ENCODE measurements around the gene KRT72.

KRT72 gene

DNA sequence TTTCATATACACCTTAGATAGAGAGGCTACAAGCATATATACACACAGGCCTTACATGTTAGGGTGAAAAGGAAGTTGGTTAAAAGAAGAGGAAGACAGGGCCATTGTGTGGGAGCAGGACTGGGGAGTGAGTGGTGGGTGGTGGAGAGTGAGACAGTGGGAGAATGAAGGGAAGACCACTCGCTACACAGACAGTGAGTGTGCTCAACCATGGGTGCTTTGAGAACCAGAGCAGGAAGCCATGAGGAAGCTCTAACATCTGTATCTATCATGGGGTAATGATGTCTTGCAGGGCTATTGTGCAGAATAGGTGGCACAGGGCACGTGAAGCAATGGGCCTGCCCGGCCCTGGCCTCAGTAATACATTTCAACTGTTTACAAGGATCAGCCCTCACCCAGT, 16.2 kb downstream of the KRT72 start:
- no peaks in the 10 kb centered on the region for H3K36me3 ChIP-seq (ENCODE audit: control insufficient read depth in 1 of 2, insufficient read depth in 2 of 2, low read length in 2 of 2)
- H3K27me3 ChIP-seq (ENCODE audit: low read depth, low read length) = no peaks in the 10 kb centered on the region
- no peaks in the 10 kb centered on the region for H3K4me1 ChIP-seq (ENCODE audit: control insufficient read depth in 1 of 2, insufficient read depth in 2 of 2, low read length in 2 of 2)
- H3K4me3 ChIP-seq (ENCODE audit: low read depth in 1 of 2, low read length in 2 of 2) = no peak overlapping the region
- no peak overlapping the region for H3K27ac ChIP-seq (ENCODE audit: low read length)
- no peaks in the 10 kb centered on the region for H3K9me3 ChIP-seq (ENCODE audit: control insufficient read depth in 1 of 2, low read length in 2 of 2)

- Histone ChIP-seq H3K27ac (ENCODE audit: low read length) (no peak overlapping the region), H3K27me3 (ENCODE audit: low read depth, low read length) (no peaks in the 10 kb centered on the region), H3K36me3 (ENCODE audit: control insufficient read depth in 1 of 2, insufficient read depth in 2 of 2, low read length in 2 of 2) (no peaks in the 10 kb centered on the region), H3K4me1 (ENCODE audit: control insufficient read depth in 1 of 2, insufficient read depth in 2 of 2, low read length in 2 of 2) (no peaks in the 10 kb centered on the region), H3K9me3 (ENCODE audit: control insufficient read depth in 1 of 2, low read length in 2 of 2) (no peaks in the 10 kb centered on the region), H3K4me3 (ENCODE audit: low read depth in 1 of 2, low read length in 2 of 2) (no peak overlapping the region)
Measured at GRCh38 chr12:52584156-52584682, 17.0 kb downstream of the KRT72 start.

DNA sequence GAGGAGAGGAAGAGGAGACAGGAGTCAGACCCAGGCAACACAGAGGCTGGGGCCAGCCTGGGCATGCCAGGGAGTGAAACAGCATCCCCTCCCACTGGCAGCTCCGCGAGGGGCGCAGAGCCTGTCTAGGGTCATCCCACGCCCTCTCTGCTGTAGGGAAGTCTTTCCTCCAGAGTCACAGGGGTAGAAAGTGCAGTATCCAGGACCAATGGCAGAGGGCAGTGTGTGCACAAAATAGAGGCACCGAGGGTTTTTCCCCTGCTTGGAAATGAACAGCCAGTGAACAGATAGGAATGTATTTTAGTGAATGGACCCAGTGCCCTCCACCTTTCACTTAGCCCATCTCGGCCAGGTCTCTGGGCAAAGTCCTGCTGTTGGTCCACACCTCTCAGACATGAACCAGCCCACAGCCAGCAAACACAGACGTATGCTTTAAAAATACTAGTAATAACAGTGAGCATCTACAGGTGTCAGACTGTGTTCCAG, 18.2 kb downstream of the KRT72 start:
- H3K36me3 ChIP-seq (ENCODE audit: control insufficient read depth in 1 of 2, insufficient read depth in 2 of 2, low read length in 2 of 2) = no peaks in the 10 kb centered on the region
- no peaks in the 10 kb centered on the region for H3K27me3 ChIP-seq (ENCODE audit: low read depth, low read length)
- H3K4me1 ChIP-seq (ENCODE audit: control insufficient read depth in 1 of 2, insufficient read depth in 2 of 2, low read length in 2 of 2) = no peaks in the 10 kb centered on the region
- no peaks in the 10 kb centered on the region for H3K9me3 ChIP-seq (ENCODE audit: control insufficient read depth in 1 of 2, low read length in 2 of 2)
- no peak overlapping the region for H3K4me3 ChIP-seq (ENCODE audit: low read depth in 1 of 2, low read length in 2 of 2)
- H3K27ac ChIP-seq (ENCODE audit: low read length) = no peak overlapping the region

DNA sequence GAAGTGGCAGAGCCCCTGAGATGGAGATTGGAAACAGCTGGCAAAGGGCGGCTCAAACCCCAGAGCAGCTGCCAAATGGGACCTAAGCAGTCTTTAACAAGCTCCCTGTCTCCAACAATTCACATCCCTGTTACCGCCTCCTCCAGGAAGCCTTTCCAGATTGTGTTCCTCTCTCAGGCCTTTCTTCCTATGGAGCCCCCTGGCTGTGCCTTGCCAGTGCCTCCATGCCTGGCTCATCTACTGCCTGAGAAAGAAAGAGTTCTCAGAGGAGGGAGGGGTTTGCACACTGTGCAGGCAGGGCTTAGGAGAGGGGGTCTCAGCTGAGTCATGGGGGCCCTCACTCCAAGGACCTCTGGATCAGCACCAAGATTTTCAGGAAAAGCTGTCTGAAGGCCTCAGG, 18.8 kb downstream of the KRT72 start:
- Histone ChIP-seq H3K9me3 (ENCODE audit: control insufficient read depth in 1 of 2, low read length in 2 of 2) (no peaks in the 10 kb centered on the region), H3K36me3 (ENCODE audit: control insufficient read depth in 1 of 2, insufficient read depth in 2 of 2, low read length in 2 of 2) (no peaks in the 10 kb centered on the region), H3K27me3 (ENCODE audit: low read depth, low read length) (no peaks in the 10 kb centered on the region), H3K27ac (ENCODE audit: low read length) (no peak overlapping the region), H3K4me1 (ENCODE audit: control insufficient read depth in 1 of 2, insufficient read depth in 2 of 2, low read length in 2 of 2) (no peaks in the 10 kb centered on the region), H3K4me3 (ENCODE audit: low read depth in 1 of 2, low read length in 2 of 2) (no peak overlapping the region)

GRCh38 chr12:52581481-52581880, 19.8 kb downstream of the KRT72 start:
- Histone ChIP-seq H3K4me3 (ENCODE audit: low read depth in 1 of 2, low read length in 2 of 2) (no peak overlapping the region), H3K27me3 (ENCODE audit: low read depth, low read length) (no peaks in the 10 kb centered on the region), H3K9me3 (ENCODE audit: control insufficient read depth in 1 of 2, low read length in 2 of 2) (no peaks in the 10 kb centered on the region), H3K36me3 (ENCODE audit: control insufficient read depth in 1 of 2, insufficient read depth in 2 of 2, low read length in 2 of 2) (no peaks in the 10 kb centered on the region), H3K4me1 (ENCODE audit: control insufficient read depth in 1 of 2, insufficient read depth in 2 of 2, low read length in 2 of 2) (no peaks in the 10 kb centered on the region), H3K27ac (ENCODE audit: low read length) (no peak overlapping the region)

DNA sequence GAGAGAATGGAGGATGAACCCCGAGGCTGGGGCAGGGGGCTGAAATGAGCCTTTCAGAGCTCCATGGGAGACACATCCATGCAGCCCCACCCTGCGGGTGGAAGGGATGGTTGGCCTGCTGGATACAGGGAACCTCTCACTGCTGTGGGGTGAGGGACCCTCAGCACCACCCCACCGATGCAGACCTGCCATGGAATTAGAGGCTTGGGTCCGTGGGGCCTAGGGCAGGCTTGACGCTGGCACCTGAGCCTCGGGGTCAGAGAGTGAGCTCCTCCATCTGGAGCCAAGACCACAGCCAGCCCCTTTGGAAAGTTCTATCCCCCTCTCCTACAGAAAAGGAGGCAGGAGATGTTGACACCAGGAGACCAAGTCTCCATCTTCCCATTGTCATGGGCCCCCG, 20.2 kb downstream of the KRT72 start:
- no peaks in the 10 kb centered on the region for H3K9me3 ChIP-seq (ENCODE audit: control insufficient read depth in 1 of 2, low read length in 2 of 2)
- no peaks in the 10 kb centered on the region for H3K27me3 ChIP-seq (ENCODE audit: low read depth, low read length)
- H3K4me3 ChIP-seq (ENCODE audit: low read depth in 1 of 2, low read length in 2 of 2) = no peak overlapping the region
- H3K4me1 ChIP-seq (ENCODE audit: control insufficient read depth in 1 of 2, insufficient read depth in 2 of 2, low read length in 2 of 2) = no peaks in the 10 kb centered on the region
- H3K36me3 ChIP-seq (ENCODE audit: control insufficient read depth in 1 of 2, insufficient read depth in 2 of 2, low read length in 2 of 2) = no peaks in the 10 kb centered on the region
- H3K27ac ChIP-seq (ENCODE audit: low read length) = no peak overlapping the region

DNA sequence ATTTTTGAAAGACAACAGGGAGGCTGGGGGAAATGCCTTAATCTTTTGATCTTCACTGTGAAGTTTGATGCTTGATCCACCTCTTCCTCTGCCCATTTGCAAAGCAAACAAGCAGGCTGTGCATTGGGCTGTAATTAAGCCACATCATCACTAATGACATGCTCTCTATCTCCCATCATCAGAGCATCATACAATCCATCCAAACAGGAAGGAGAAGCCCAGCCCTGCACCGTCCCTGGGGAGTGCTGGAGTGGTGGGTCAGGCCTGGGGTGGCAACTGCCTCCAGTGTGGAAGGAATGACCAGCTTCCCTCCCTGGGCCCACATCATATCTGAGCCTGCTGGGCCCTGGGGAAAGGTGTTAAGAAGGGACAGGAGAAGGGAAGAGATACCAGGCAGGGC, 20.8 kb downstream of the KRT72 start:
- Histone ChIP-seq H3K36me3 (ENCODE audit: control insufficient read depth in 1 of 2, insufficient read depth in 2 of 2, low read length in 2 of 2) (no peaks in the 10 kb centered on the region), H3K27me3 (ENCODE audit: low read depth, low read length) (no peaks in the 10 kb centered on the region), H3K9me3 (ENCODE audit: control insufficient read depth in 1 of 2, low read length in 2 of 2) (no peaks in the 10 kb centered on the region), H3K4me3 (ENCODE audit: low read depth in 1 of 2, low read length in 2 of 2) (no peak overlapping the region), H3K27ac (ENCODE audit: low read length) (no peak overlapping the region), H3K4me1 (ENCODE audit: control insufficient read depth in 1 of 2, insufficient read depth in 2 of 2, low read length in 2 of 2) (no peaks in the 10 kb centered on the region)

GRCh38 chr12:52579468-52580465, 21.5 kb downstream of the KRT72 start:
- no peaks in the 10 kb centered on the region for H3K36me3 ChIP-seq (ENCODE audit: control insufficient read depth in 1 of 2, insufficient read depth in 2 of 2, low read length in 2 of 2)
- no peak overlapping the region for H3K4me3 ChIP-seq (ENCODE audit: low read depth in 1 of 2, low read length in 2 of 2)
- no peaks in the 10 kb centered on the region for H3K4me1 ChIP-seq (ENCODE audit: control insufficient read depth in 1 of 2, insufficient read depth in 2 of 2, low read length in 2 of 2)
- H3K27me3 ChIP-seq (ENCODE audit: low read depth, low read length) = no peaks in the 10 kb centered on the region
- no peaks in the 10 kb centered on the region for H3K9me3 ChIP-seq (ENCODE audit: control insufficient read depth in 1 of 2, low read length in 2 of 2)
- H3K27ac ChIP-seq (ENCODE audit: low read length) = no peak overlapping the region

DNA sequence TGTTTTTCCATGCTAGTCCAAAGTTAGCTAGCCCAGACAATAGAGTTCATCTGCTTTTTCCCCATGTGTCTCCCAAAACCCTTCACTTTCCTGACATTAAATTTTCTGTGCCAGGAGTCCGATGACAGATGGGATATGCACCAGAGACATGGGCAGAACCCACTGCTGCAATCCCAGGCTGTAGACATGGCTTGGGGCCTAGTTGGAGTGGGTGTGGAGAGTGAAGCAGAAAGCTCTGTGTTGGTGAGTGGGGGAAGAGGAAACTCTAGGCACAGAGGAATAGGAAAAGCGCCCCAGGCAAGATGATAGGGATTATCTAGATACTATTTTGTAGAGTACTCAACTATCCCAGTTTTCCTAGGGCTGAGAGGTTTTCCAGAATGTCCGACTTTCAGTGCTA, 22.8 kb downstream of the KRT72 start:
- H3K9me3 ChIP-seq (ENCODE audit: control insufficient read depth in 1 of 2, low read length in 2 of 2) = no peaks in the 10 kb centered on the region
- H3K36me3 ChIP-seq (ENCODE audit: control insufficient read depth in 1 of 2, insufficient read depth in 2 of 2, low read length in 2 of 2) = no peaks in the 10 kb centered on the region
- no peak overlapping the region for H3K27ac ChIP-seq (ENCODE audit: low read length)
- no peaks in the 10 kb centered on the region for H3K4me1 ChIP-seq (ENCODE audit: control insufficient read depth in 1 of 2, insufficient read depth in 2 of 2, low read length in 2 of 2)
- no peaks in the 10 kb centered on the region for H3K27me3 ChIP-seq (ENCODE audit: low read depth, low read length)
- H3K4me3 ChIP-seq (ENCODE audit: low read depth in 1 of 2, low read length in 2 of 2) = no peak overlapping the region

- no peaks in the 10 kb centered on the region for H3K9me3 ChIP-seq (ENCODE audit: control insufficient read depth in 1 of 2, low read length in 2 of 2)
- no peaks in the 10 kb centered on the region for H3K27me3 ChIP-seq (ENCODE audit: low read depth, low read length)
- no peak overlapping the region for H3K27ac ChIP-seq (ENCODE audit: low read length)
- H3K4me3 ChIP-seq (ENCODE audit: low read depth in 1 of 2, low read length in 2 of 2) = no peak overlapping the region
- no peaks in the 10 kb centered on the region for H3K36me3 ChIP-seq (ENCODE audit: control insufficient read depth in 1 of 2, insufficient read depth in 2 of 2, low read length in 2 of 2)
- H3K4me1 ChIP-seq (ENCODE audit: control insufficient read depth in 1 of 2, insufficient read depth in 2 of 2, low read length in 2 of 2) = no peaks in the 10 kb centered on the region
Measured at GRCh38 chr12:52577316-52577715, 23.9 kb downstream of the KRT72 start.

DNA sequence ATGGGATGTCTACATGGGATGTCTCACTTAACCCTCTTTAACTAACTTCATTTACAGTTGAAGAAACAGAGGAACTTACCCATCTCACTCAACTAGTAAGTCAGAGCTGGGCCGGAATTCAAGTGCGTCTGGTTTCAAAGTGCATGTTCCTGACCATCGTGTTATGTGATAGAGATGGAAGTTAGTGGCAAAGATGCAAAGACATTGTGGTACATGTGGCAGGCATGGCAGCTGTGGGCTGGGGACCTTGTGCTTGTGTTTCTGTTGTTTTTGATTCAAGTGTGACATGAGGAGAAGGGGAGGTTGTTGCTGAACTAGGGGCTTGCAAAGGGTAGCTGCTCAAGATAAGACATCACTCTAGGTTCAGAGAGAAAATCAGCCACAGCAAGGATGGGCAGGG, 25.3 kb downstream of the KRT72 start:
- Histone ChIP-seq H3K4me3 (ENCODE audit: low read depth in 1 of 2, low read length in 2 of 2) (no peak overlapping the region), H3K9me3 (ENCODE audit: control insufficient read depth in 1 of 2, low read length in 2 of 2) (no peaks in the 10 kb centered on the region), H3K27me3 (ENCODE audit: low read depth, low read length) (no peaks in the 10 kb centered on the region), H3K27ac (ENCODE audit: low read length) (no peak overlapping the region), H3K36me3 (ENCODE audit: control insufficient read depth in 1 of 2, insufficient read depth in 2 of 2, low read length in 2 of 2) (no peaks in the 10 kb centered on the region), H3K4me1 (ENCODE audit: control insufficient read depth in 1 of 2, insufficient read depth in 2 of 2, low read length in 2 of 2) (no peaks in the 10 kb centered on the region)

Data from muscle layer of duodenum (tissue), 2 donors.